OCI-LY7 (cell line): ENCODE measurements around the gene RHOT1.

Source experiments
- CTCF ChIP-seq: fragments of 200-600 bp; sonication (generic); conservative IDR thresholded peaks from 2 replicates; pipeline ENCODE4 v1.5.1; 2014; ENCODE audit warnings: mild to moderate bottlenecking, antibody characterized with exemption, low read length, moderate library complexity, mixed read lengths
- EZH2phosphoT487 ChIP-seq: fragments of 200-600 bp; sonication (generic); IDR thresholded peaks from 2 replicates; pipeline ENCODE4 v1.6.1; 2018; ENCODE audit warnings: low read depth, borderline replicate concordance, mild to moderate bottlenecking, mixed run types, antibody characterized with exemption, low read length, moderate library complexity, mixed read lengths

- TF ChIP-seq CTCF (no peak), EZH2phosphoT487 (no peak)
Measured at GRCh38 chr17:32208436-32208835, 66.1 kb downstream of the RHOT1 start.
